NK-92 treated with Interleukin-12 subunit alpha and Interleukin-12 subunit beta, amount 100 ng/mL, for 24 hours (cell line): Measurements from ENCODE around the gene CCSER2.
A peak's percentile ranks its signal among the peaks of the same experiment; 100 is the strongest.
"Not testable (repeated sequence)": the region's sequence is repeated elsewhere in the genome, so short reads cannot be mapped to it uniquely, and the experiment has no call there.

ENCODE experiments used
- DNase-seq: peaks from one replicate; lab custom pipeline; 2025; lab: John Stamatoyannopoulos, UW

The CCSER2 gene

DNA sequence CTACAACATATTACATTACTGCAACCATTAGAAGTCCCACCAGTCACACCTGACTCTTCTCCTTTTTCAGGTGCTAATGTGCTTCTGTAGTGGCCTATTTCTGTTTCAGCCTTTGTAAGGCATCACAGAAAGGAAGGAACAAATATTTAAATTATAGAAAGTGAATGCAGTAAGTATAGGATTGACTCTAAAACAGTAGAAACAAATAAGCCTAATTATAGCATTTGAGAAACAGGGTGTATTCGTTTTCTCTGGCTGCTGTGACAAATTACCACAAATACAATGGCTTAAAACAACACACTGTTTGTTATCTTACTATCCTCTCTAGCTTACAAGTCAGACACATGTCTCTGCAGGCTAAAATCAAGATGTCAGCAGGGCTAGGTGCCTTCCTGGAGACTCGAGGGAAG is 69.4 kb downstream of the CCSER2 start:
- no peak for DNase-seq

DNA sequence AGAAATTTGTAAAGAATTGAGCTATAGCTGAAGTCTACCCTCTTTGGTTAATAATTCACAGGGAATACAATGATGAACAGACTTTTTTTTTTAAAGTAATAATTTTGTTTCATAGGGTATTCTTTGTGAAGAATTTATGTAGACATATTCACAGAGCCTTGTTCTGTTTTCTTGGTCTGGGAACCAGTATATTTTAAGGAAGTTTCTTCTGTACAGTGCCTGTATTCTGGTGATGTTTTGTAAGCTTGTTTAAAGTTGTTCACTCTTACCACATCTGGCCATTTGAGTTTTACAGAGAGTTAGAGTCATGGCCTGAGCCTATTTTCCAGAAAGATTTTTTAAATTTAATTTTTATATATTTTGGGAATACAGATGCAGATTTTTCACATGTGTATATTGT is 70.3 kb downstream of the CCSER2 start:
- DNase-seq = no peak

DNA sequence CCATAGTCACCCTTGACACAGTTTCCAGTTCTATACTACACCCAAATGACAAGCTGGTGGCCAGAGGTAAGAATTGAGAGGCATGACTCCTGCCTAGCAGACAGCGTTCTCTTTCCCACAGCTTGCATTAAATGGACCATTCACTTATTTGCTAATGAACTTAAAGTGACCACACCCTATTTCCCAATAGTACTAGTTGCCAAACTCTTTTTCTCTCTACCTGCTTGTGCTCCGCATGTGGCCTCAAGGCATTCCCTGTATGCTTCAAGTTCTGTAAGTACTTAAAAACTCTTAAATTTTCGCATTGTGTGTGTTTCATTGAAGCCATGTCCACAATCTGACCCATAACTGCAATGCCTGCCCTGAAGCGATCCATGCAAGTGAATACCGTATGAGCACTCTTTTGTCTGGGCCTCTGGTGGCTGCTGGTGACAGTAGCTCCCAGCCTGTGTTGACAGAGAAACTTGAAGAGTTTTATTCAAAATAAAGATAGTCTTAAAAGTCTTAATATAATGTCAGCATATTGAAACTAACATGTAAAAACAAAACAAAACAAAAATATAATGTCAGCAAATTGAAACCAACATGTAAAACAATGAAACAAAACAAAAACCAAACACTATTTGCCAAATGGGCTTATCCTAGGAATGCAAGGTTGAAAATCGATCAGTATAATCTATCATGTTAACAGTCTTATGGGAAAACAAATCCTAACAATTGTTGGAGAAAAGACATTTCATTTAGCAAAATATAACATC is 73.6 kb downstream of the CCSER2 start:
- no peak for DNase-seq

DNA sequence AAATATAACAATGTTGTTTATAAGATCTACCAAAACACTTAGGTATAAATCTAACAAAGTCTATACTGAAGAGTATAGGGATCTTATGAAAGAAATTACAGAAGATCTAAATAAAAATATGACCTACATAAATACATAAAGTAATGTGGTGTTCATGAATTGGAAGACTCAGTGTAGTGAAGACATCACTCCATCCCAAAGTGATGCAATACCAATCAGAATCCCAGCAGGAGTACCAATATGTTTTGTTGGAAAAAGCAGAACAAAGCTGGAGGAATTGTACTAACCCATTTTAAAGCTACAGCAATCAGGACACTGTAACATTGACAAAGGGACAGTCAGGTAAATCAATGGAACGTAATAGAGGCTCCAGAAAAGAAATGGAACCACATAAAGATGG is 76.4 kb downstream of the CCSER2 start:
- DNase-seq = no peak

DNA sequence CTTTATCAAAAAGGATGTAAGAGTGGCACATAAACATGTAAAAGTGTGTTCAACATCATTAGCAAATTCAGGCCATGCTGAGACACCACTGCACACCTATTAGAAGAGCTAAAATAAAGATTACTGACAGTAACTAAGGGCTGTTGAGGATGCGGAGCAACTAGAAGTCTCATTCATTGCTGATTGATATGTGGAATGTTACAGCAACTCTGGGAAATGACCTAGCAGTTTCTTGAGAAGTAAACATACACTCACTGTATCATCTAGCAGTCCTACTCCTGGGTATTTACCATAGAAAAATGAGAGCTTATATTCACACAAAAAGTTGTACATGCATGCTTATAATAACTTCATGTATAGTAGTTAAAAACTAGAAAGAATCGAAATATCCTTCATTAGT is 77.3 kb downstream of the CCSER2 start:
- DNase-seq = no peak

DNA sequence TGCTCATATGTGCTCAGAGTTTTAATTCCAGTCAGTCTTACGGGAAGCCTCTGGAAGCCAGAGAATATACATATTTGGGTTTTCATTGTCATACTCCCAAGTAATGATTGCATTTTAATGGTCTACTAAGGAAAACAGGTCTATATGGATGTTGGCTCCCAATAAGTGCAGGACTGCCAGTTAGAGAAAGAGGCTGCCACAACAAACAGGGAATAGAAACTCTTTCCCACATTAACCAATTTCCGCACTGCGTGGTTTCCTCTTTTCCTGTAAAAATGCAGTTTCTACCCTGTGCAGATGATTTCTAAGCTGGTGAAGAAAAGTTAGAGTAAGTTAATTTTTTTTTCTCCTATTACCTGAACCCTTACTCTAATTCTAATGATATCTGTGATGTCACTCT is 78.2 kb downstream of the CCSER2 start:
- no peak for DNase-seq

DNA sequence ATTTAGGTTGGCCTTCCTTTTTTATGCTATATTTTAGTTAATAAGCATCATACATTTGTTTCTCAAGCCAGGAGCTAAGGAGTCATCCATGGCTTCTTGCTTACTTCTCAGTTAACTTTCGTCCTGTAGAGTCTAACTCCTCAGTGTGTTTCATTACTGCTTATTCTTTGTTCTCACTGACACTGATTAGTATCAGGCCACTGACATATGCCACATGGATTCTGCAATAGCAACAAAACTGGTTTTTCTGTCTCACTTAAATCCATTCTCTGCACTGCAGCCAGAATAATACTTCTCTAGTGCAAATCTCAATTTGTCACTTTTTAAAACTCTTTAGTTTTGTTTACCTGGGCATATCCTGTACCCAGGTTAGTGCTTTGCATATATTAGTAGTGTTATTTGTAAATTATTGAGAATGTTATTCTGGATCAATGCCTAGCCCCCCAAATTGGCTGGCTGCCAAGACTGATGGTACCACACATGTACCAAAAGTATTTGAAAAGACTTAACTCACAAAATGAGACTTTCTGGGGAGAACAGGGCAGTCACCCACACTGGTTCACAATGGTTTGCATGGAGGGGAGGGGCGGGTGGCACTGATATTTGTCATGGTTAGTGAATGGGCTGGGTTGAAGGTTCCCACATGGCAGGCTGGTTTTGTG is 79.1 kb downstream of the CCSER2 start:
- no peak for DNase-seq

DNA sequence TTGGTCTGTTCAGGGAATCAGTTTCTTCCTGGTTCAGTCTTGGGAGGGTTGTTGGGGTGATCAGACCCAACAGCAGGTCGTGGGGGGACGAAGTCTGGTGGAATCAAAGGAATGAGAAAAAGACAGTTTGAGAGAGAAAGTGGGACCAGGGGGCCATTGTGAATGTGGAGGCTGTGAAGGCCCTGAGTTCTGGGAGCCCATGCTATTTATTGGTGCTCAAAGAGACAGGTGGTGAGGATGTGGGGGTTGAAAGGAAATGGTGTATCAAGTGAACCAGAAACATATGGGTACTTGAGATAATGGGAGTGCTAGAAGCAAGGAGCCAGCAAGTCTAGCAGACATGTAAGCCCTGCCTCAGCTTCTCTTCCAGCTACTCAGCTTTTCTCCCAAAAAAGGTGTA is 84.1 kb downstream of the CCSER2 start:
- DNase-seq = no peak

DNA sequence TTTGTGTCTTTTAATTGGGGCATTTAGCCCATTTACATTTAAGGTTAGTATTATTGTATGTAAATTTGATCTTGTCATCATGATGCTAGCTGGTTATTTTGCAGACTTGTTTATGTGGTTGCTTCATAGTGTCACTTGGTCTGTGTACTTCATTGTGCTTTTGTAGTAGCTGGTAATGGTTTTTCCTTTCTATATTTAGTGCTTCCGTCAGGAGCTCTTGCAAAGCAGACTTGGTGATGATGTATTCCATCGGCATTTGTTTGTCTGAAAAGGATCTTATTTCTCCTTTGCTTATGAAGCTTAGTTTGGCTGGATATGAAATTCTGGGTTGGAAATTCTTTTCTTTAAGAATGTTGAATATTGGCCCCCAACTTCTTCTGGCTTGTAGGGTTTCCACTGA is 85.7 kb downstream of the CCSER2 start:
- DNase-seq = not testable (repeated sequence)

DNA sequence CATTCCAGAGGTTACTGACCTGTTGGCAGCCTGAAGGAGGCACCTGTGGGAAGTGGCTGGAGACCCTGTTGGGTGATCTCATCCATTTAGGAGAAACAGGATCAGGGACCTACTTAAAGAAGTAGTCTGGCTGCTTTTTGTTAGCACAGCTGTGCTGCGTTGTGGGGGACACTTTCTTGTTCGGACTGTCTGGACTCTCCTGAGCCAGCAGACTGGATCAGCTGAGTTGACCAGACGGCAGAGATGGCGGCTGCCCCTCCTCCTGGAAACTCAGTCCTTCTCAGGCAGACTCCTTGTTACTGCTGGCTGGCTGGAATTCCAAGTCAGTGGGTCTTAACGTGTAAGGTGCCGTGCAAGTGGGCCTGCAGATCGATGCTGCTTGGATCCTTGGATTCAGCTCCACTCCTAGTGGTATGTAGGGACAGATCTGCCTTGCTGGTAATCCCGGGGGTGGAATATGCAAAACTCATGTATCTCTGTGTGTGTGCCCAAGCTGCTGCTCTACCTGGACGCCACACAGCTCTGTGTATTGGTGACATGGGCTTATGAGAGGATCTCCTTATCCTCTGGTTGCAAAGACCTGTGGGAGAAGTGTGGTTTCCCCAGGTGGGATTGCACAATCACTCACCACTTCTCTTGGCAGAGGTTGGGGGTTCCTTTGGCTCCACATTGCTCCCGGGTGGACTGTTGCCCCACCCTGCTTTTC is 87.3 kb downstream of the CCSER2 start:
- no peak for DNase-seq

DNA sequence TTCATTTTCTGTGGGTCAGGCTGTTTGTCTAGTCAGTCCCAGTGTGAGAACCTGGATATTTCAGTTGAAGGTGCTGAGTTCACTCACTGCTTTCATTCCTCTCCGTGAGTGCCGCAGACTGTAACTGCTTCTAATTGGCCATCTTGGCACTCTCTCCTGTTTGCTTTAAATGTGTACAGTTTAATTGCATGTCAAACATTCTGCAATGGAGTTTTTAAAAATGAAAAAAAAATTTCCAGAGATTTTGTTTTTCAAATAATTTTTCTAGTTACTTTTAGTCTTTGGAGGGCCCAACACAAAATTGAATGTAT is 87.8 kb downstream of the CCSER2 start:
- DNase-seq = no peak

DNA sequence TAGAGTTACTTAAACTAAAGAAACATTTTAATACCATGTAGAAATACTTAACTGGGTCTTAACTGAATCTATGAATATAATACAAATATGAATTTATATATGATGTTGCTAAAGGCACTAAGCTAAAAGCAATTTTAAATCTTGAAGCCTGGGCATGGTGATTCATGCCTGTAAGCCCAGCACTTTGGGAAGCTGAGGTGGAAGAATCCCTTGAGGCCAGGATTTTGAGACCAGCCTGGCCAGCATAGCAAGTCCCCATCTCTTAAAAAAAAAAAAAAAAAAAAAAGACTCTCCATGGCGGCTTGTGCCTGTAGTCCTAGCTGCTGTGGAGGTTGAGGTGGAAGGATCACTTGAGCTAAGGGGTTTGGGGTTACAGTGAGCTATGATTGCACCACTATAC is 95.3 kb downstream of the CCSER2 start:
- no peak for DNase-seq

DNA sequence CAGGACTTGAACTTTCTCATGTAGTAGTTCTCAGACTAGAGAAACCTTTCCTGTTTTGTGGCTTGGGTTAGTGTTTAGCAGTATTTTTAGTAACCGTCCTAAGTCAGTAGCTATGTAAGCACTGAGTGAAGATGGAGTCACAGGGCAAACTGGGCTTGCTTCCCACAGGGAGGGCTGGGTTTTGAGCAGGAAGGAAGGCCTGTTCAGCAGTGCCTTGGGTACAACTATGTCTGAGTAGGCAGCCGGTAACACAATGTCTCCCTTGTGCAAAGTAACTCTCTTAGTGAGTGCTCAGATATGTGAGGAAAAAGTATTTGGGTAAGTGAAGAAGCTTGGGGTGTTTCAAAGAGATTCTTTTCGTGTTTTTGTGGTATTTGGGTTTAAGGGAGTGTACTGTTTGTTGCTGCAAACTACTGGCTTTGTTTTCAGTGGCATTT is 96.4 kb downstream of the CCSER2 start:
- no peak for DNase-seq

DNA sequence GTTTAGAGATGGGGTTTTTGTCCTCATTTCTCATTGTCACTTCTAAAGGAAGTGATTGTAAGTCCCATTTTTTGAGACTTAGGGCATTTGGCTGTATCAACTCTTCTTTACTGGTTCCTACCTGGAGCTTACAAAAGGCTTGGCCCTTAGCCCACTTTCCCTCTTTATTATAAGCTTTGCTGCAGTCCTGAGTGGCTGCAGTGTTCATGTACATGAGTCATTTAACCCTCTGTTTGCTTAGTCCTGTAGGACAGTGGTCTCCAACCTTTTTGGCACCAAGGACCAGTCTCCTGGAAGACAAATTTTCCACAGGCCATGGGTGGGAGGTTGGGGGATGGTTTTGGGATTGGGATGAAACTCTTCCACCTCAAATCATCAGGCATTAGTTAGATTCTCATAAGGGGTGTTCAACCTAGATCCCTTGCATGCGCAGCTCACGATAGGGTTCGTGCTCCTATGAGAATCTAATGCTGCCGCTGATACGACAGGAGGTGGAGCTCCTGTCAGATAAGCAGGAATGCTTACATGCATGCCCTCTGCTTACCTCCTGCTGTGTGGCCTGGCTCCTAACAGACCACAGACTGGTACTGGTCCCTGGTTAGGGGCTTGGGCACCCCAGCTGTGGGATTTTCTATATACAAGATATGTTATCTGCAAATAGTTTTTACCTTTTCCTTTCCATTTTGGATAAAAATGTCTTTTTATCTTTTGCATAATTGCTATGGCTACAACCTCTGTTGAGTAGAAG is 99.7 kb downstream of the CCSER2 start:
- DNase-seq = no peak

DNA sequence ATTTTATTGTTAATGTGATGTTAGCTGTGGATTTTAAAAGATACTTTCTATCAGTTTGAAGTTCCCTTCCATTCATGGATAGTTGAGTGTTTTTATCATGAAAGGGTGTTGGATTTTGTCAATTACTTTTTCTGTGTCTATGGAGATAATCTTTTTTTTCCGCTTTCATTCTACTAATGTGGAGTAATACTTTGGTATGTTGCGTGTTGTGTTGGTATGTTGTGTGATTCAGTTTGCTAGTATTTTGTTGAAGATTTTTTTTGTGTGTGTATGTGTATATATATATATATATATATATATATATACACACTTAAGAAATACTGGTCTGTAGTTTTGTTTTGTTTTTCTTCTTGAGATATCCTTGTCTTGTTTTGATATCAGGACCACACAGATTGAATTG is 100.3 kb downstream of the CCSER2 start:
- DNase-seq = no peak

DNA sequence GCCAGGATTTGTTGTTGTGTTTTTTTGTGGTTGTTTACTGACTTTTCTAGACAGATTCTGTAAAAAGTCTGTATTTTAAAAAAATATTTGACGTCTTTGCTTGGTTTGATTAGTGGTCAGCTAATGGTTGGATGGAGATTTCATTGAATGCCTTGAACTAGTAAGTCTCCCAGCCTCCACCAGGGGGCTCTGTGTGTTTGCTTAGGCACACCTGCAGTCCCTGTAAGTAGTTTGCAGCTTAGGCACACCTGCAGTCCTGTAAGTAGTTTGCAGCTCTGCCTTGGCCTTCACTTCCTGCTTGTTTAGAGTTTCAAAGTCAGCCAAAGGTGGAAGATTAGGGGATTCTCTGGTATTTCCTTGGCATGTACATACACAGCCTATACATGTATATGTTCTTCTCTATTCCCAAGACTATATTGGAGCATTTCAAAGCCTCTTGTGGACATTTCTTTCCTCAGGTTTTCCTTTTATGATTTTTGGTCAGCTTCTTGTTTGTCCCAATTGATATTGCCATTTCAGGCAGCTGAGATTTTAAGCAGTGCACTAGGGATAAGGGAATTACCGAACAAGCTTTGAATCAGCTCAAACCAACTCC is 101.6 kb downstream of the CCSER2 start:
- DNase-seq = peak; percentile 21

DNA sequence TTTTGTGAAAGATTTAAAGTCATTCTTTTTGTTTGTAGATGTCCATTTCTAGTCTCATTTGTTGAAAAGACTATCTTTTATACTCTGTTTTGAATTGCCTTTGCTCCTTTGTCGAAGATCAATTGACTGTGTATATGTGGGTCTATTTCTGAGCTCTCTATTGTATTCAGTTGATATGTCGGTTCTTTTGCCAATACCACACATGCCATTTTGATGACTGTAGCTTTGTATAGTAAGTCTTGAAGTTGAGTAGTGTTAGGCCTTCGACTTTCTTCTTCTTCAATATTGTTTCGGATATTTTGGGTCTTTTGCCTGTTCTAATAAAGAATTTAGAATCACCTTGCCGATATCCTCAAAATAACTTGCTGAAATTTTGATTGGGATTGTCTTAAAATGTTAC is 104.5 kb downstream of the CCSER2 start:
- no peak for DNase-seq

DNA sequence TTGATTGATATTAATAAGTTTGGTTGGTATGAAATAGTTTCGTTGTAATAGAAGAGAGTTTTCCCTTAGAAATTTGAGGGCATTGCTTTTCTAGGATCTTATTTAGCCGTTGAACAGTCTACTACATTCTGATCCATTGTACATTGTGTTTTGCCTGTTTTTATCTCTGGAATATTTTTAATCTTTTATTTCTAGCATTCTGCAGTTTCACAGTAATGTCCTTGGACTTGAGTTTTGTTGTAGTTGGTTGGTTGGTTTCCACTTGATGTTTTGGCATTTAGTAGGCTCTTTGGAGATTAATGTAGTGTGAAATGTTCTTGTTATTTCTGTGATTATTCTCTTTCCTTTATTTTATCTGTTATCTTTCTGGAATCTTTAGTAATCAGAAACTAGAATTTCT is 112.4 kb downstream of the CCSER2 start:
- no peak for DNase-seq

DNA sequence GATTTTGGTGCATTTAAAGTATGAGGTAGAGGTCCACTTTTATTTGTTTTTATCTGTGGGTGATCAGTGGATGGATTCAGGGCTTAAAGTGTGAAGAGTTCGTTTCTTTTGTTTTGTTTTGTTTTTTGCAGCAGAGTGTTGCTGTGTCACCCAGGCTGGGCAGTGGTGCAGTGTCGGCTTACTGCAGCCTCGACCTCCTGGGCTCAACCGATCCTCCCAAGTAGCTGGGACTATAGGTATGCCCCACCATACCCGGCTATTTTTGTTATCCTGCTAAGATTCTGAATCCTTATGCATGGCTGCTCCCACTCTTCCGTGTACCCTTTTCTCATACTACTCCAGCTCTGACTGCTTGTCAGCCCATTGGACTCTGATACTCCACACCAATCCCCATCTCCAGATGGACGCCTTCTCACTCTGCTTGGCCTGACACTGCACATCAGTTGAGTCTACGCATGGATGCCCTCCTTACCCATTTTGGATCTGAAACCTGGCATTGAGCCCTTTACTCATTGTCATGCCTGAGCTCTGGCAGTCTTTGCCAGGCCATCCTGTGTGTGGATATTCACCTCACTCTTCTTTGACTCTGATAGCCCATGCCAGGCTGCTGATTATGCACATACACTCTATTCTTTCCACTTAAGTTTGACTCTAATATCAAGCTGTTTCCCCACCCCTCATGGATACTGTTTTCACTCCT is 119.5 kb downstream of the CCSER2 start:
- no peak for DNase-seq

DNA sequence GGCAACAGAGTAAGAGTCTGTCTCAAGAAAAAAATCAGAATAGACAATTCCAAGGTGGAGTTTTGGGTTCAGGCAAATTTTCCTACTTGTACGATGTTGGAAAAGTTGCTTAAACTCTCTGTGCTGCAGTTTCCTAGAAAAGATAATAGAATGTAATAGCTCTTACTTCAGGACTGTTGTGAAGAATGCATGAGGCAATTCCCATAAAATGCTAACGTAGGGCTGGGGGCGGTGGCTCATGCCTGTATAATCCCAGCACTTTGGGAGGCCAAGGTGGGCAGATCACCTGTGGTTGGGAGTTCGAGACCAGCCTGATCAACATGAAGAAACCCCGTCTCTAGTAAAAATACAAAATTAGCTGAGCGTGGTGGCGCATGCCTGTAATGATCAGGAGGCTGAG is 121.0 kb downstream of the CCSER2 start:
- DNase-seq = not testable (repeated sequence)

DNA sequence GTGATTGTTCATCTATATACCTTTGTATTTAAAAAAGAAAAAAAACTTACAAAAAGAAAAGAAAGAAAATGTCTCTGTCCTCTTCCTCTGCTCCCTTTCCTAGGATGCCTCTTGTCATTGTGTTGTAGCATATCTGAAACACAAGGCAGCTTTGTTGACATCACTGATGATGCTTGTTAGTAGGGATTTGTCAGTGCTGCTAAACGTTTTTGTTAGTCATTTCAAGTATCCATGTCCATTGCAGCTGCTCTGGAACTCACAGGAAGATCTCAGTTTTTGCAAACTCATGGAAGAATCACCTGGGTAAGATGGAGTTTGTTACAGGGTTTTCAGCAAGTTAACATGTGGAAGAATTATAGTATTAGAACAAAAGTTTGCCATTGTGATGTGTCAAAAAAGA is 123.6 kb downstream of the CCSER2 start:
- DNase-seq = no peak

DNA sequence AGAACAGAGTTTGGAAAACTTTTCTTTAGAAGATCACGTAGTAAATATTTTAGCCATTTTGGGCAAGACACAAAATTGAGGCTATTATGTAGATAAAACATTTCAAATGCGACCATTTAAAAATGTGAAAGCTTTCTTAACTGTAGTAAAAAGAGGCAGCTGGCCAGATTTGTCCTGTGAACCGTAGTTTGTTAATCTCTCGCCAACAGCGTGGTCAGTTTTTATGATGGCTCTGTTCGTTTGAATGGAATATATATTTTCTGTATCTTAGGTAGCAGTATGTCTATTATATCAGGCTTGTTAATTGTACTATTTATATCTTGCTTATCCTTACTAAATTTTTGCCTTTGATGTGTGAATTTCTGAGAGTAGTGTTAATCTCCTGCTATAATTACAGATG is 124.9 kb downstream of the CCSER2 start:
- no peak for DNase-seq
